ENCODE measurements around the gene GTF2IRD1. TPM values are rescaled to one million over a fixed set of nuclear protein-coding genes. Genes with fewer than 3 reads are reported as not detected.
A peak's percentile ranks its signal among the peaks of the same experiment; 100 is the strongest.

GTF2IRD1 gene
- total and polyA plus RNA-seq, 2 of the 13 experiments (the other 11 are each of a cell fraction or from before 2014, with no cell fraction given) = 16.5 to 26.7 TPM

DNA sequence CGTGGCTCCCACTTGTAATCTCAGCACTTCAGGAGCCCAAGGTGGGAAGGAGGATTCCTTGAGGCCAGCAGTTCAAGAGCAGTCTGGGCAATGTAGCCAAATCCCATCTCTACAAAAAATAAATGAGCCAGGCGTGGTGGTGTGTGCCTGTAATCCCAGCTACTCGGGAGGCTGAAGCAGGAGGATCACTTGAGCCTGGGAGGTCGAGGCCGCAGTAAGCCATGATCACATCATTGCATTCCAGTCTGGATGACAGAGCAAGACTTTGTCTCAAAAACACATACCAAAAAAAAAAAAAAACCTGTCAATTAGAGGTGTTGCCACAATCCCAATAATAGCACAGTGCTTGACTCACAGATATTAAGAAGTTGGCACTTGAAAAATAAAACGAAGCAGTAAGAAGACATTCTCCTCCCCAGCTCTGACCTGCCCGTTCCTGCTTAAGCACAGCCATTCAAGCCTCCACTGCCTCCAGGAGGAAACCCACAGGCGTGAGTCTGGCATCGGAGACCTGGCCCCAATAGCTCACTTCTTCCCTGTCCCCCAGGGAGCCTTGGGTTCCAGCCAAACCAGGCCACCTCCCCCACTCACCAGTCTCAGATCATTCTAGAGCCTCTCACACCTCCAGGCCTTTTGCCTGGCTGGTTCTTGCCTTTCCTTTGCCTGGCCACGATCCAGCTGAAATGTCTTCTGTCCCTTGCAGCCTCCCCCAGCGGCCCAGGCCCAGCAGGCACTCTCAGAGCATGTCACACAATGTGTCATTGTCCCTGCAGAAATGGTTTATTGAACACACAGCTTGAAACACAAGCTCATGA is 158.5 kb downstream of the GTF2IRD1 start (continued):
- TF ChIP-seq HIVEP1 (CRISPR knock-in tag; IDR thresholded peaks at IDR 0.05) = 0 out of 2 replicates have a peak, but pooled peaks have one; percentile 32
- TF ChIP-seq DRAP1 (CRISPR knock-in tag; IDR thresholded peaks at IDR 0.05) = 0 out of 2 replicates have a peak, but pooled peaks have one; percentile 14
- no peak for TF ChIP-seq NCOR1 (IDR thresholded peaks at IDR 0.05; ENCODE audit: borderline replicate concordance, low read length)
- TF ChIP-seq, protein P1, sequence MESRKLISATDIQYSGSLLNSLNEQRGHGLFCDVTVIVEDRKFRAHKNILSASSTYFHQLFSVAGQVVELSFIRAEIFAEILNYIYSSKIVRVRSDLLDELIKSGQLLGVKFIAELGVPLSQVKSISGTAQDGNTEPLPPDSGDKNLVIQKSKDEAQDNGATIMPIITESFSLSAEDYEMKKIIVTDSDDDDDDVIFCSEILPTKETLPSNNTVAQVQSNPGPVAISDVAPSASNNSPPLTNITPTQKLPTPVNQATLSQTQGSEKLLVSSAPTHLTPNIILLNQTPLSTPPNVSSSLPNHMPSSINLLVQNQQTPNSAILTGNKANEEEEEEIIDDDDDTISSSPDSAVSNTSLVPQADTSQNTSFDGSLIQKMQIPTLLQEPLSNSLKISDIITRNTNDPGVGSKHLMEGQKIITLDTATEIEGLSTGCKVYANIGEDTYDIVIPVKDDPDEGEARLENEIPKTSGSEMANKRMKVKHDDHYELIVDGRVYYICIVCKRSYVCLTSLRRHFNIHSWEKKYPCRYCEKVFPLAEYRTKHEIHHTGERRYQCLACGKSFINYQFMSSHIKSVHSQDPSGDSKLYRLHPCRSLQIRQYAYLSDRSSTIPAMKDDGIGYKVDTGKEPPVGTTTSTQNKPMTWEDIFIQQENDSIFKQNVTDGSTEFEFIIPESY (CRISPR knock-in tag; IDR thresholded peaks at IDR 0.05) = no peak
- TF ChIP-seq ZNF704 (CRISPR knock-in tag; IDR thresholded peaks at IDR 0.05; ENCODE audit: borderline replicate concordance) = no peak
- TF ChIP-seq ZNF772 (CRISPR knock-in tag; IDR thresholded peaks at IDR 0.05) = peak; percentile 52; the same call in 1 of the 2 replicates
- TF ChIP-seq, protein P2, sequence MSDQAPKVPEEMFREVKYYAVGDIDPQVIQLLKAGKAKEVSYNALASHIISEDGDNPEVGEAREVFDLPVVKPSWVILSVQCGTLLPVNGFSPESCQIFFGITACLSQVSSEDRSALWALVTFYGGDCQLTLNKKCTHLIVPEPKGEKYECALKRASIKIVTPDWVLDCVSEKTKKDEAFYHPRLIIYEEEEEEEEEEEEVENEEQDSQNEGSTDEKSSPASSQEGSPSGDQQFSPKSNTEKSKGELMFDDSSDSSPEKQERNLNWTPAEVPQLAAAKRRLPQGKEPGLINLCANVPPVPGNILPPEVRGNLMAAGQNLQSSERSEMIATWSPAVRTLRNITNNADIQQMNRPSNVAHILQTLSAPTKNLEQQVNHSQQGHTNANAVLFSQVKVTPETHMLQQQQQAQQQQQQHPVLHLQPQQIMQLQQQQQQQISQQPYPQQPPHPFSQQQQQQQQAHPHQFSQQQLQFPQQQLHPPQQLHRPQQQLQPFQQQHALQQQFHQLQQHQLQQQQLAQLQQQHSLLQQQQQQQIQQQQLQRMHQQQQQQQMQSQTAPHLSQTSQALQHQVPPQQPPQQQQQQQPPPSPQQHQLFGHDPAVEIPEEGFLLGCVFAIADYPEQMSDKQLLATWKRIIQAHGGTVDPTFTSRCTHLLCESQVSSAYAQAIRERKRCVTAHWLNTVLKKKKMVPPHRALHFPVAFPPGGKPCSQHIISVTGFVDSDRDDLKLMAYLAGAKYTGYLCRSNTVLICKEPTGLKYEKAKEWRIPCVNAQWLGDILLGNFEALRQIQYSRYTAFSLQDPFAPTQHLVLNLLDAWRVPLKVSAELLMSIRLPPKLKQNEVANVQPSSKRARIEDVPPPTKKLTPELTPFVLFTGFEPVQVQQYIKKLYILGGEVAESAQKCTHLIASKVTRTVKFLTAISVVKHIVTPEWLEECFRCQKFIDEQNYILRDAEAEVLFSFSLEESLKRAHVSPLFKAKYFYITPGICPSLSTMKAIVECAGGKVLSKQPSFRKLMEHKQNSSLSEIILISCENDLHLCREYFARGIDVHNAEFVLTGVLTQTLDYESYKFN (CRISPR knock-in tag; conservative IDR thresholded peaks at IDR 0.05) = 0 out of 2 replicates have a peak, but pooled peaks have one; percentile 25
- no peak for TF ChIP-seq XBP1 (CRISPR knock-in tag; IDR thresholded peaks at IDR 0.05)
- TF ChIP-seq ZNF629 (CRISPR knock-in tag; conservative IDR thresholded peaks at IDR 0.05) = no peak
- no peak for TF ChIP-seq NR3C1 (CRISPR knock-in tag; IDR thresholded peaks at IDR 0.05)
- peak; percentile 21; the same call in 1 of the 2 replicates for TF ChIP-seq THAP11 (CRISPR knock-in tag; IDR thresholded peaks at IDR 0.05)
- no peak for TF ChIP-seq ZNF569 (CRISPR knock-in tag; IDR thresholded peaks at IDR 0.05; ENCODE audit: borderline replicate concordance)
- TF ChIP-seq, protein P3, sequence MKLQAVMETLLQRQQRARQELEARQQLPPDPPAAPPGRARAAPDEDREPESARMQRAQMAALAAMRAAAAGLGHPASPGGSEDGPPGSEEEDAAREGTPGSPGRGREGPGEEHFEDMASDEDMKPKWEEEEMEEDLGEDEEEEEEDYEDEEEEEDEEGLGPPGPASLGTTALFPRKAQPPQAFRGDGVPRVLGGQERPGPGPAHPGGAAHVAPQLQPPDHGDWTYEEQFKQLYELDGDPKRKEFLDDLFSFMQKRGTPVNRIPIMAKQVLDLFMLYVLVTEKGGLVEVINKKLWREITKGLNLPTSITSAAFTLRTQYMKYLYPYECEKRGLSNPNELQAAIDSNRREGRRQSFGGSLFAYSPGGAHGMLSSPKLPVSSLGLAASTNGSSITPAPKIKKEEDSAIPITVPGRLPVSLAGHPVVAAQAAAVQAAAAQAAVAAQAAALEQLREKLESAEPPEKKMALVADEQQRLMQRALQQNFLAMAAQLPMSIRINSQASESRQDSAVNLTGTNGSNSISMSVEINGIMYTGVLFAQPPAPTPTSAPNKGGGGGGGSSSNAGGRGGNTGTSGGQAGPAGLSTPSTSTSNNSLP (IDR thresholded peaks at IDR 0.05; ENCODE audit: low read depth, low read length) = no peak
- no peak for TF ChIP-seq HNRNPLL (IDR thresholded peaks at IDR 0.05; ENCODE audit: low read depth, low read length, poor library complexity, severe bottlenecking)
- TF ChIP-seq AGO2 (optimal IDR thresholded peaks at IDR 0.05; ENCODE audit: low read depth, low read length) = no peak
- no peak for TF ChIP-seq MATR3 (CRISPR knock-in tag; IDR thresholded peaks at IDR 0.05)
- no peak for TF ChIP-seq KDM5A (IDR thresholded peaks at IDR 0.05; ENCODE audit: borderline replicate concordance, low read length)
- no peak for TF ChIP-seq SRSF4 (IDR thresholded peaks at IDR 0.05; ENCODE audit: low read depth, low read length, poor library complexity, severe bottlenecking)
- no peak for TF ChIP-seq ARNT2 (CRISPR knock-in tag; IDR thresholded peaks at IDR 0.05; ENCODE audit: low read depth)
- peak; percentile 36; the same call in 1 of the 2 replicates for TF ChIP-seq SOX5 (CRISPR knock-in tag; IDR thresholded peaks at IDR 0.05; ENCODE audit: borderline replicate concordance)
